H1 (cell line): ENCODE data around the gene AP3D1. TPM values are rescaled to one million over a fixed set of nuclear protein-coding genes. Genes with fewer than 3 reads are reported as not detected.

Source experiments
- CHD7 ChIP-seq: fragments of 300-600 bp; sonication (generic); IDR thresholded peaks from 2 replicates; pipeline ENCODE4 v1.7.1; 2012; ENCODE audit warnings: low read length, moderate library complexity, mild to moderate bottlenecking, inconsistent platforms; ENCODE audit not compliant: insufficient replicate concordance
- polyA plus RNA-seq, 7 experiments: library from polyadenylated mRNA; depleted of rRNA in 3 of 7; stranded (reverse) in 5 of 7; unstranded in 2 of 7; fragments of >200 nt in 5 of 7; fragments of 200-250 nt in 2 of 7; gene quantifications; 1 replicate in 5 of 7; 2 replicates in 1 of 7; 4 replicates in 1 of 7; pipeline versions ENCODE4 v1.2.1 to v1.2.3, GENCODE V29; 2011 to 2013; ENCODE audit warnings: missing spikeins in 2 of 7, mixed read lengths in 2 of 7
- total RNA-seq: library from RNA; stranded (reverse); fragmentation: NEBNext Ultra II Directional; extraction: Animal tissue kit (Norgen Biotek cat#: 25700); gene quantifications from 2 replicates; pipeline ENCODE4 v1.2.1, GENCODE V29; 2021

The AP3D1 gene
- total and polyA plus RNA-seq, 2 of the 8 experiments (the other 6 are each of a cell fraction or from before 2014, with no cell fraction given): 161 to 174 TPM

DNA sequence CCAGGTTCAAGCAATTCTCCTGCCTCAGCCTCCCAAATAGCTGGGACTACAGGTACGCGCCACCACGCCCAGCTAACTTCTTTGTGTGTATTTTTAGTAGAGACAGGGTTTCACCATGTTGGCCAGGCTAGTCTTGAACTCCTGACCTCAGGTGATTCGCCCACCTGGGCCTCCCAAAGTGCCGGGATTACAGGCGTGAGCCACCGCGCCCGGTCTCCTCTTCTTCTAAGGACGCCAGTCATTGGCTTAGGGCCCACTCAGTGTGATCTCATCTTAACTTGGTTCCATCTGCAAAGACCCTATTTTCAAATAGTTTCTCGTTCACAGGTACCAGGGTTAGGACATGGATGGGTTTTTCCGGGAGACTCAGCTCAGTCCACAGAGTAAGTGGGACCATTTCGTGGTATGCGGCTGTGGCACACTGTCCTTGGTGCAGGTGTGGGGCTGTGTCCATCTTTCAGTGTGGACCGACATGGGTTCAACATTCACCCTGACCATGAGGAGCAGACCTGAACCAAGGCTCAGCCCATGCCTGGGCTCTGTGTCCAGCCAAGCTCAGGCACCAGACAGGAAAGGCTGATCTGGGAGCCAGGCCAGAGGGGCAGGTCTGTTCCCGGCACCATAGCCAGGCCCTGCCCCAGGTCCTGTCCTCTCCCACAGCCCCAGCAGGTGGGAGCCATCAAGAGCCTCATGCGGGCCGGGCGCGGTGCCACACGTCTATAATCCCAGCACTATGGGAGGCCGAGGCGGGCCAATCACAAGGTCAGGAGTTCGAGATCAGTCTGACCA, 97.6 kb downstream of the AP3D1 start (continued):
- no peak for TF ChIP-seq CHD7
- TF ChIP-seq, all 59 proteins: peak for 0
